Endothelial cell of umbilical vein (primary cell): ENCODE measurements around the gene GGPS1.
"Not testable (repeated sequence)": the region's sequence is repeated elsewhere in the genome, so short reads cannot be mapped to it uniquely, and the experiment has no call there.

Source experiments
- CTCF ChIP-seq, 2 donors: IDR thresholded peaks; 1 replicate in 1 of 2; 2 replicates in 1 of 2; pipeline ENCODE4 v1.5.1; 2011; ENCODE audit warnings: low read length in 2 of 2, mild to moderate bottlenecking in 2 of 2, moderate library complexity in 2 of 2, control low read depth in 1 of 2, inconsistent platforms in 1 of 2, low read depth in 1 of 2; ENCODE audit not compliant: insufficient read depth in 1 of 2; ENCODE audit errors: extremely low read depth in 1 of 2
- EZH2 ChIP-seq: IDR thresholded peaks from 2 replicates; pipeline ENCODE4 v1.6.1; 2012; ENCODE audit warnings: borderline replicate concordance, low read depth, mild to moderate bottlenecking, moderate library complexity, low read length, inconsistent platforms; ENCODE audit not compliant: severe bottlenecking

GRCh38 chr1:235378134-235378735 lies 49.9 kb downstream of the GGPS1 start:
- not testable (repeated sequence) for TF ChIP-seq CTCF (IDR thresholded peaks at IDR 0.05; ENCODE audit: extremely low read depth in 1 of 2, insufficient read depth in 1 of 2, low read depth in 1 of 2, low read length in 2 of 2); EZH2
